Neutrophil (primary cell): ENCODE measurements around the gene SALL1.

Source experiments
- H3K27ac ChIP-seq: fragments of 200-600 bp; sonication (generic); 2 replicates; pipeline ENCODE4 v1.5.1; 2016; ENCODE audit warnings: mild to moderate bottlenecking, moderate library complexity
- H3K27me3 ChIP-seq: fragments of 200-600 bp; sonication (generic); 2 replicates; pipeline ENCODE4 v1.6.0; 2016; ENCODE audit warnings: mild to moderate bottlenecking
- H3K36me3 ChIP-seq: fragments of 200-600 bp; sonication (generic); 2 replicates; pipeline ENCODE4 v1.5.1; 2017
- H3K4me1 ChIP-seq, 2 experiments: fragments of 200-600 bp in 1 of 2; sonication (generic) in 1 of 2; 1 replicate in 1 of 2; 2 replicates in 1 of 2; pipeline versions ENCODE4 v1.5.1 to v1.6.1; 2013 to 2016; ENCODE audit warnings: low read depth in 1 of 2, low read length in 1 of 2, mild to moderate bottlenecking in 1 of 2, moderate library complexity in 1 of 2; ENCODE audit not compliant: control insufficient read depth in 1 of 2, insufficient read depth in 1 of 2
- H3K4me3 ChIP-seq, 2 experiments: fragments of 200-600 bp in 1 of 2; sonication (generic) in 1 of 2; 1 replicate in 1 of 2; 2 replicates in 1 of 2; pipeline ENCODE4 v1.5.1; 2013 to 2016; ENCODE audit warnings: low read depth in 1 of 2, low read length in 1 of 2, mild to moderate bottlenecking in 1 of 2, moderate library complexity in 1 of 2
- H3K9me3 ChIP-seq: fragments of 200-600 bp; sonication (generic); 2 replicates; pipeline ENCODE4 v1.5.1; 2016
- CTCF ChIP-seq: fragments of 200-600 bp; sonication (generic); IDR thresholded peaks from 2 replicates; pipeline ENCODE4 v1.5.1; 2016; ENCODE audit warnings: antibody characterized with exemption

The SALL1 gene

DNA sequence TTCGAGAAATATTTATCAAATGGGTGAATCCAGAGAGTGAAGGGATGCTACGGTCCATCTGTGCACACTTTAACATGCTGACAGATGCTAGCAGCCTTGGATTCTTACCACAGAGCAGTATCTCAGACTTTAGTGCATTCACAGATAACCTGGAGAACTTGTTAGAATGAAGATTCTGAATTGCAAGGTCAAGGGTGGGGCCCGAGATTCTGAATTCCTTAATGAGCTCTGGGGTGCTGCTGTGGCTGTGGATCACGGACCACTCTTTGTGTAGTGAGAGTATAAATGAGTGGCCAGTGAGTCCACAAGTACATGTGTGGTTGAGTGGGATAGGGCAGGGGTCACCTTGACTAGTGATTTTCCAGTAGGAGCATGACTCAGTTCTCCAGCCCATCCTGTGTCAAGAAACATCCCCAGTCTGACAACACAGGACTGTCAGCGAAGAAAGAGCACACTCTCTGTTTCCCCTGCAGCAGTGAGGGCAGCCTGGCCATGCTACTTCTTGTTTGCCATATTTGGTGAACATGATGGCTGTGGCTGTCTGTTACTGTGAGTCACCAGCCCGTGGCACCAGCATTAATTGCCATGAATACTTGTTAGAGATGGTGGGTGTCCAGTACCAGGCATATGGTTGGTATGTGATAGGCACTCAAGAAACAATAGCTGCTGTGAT lies 13.0 kb upstream of the SALL1 start:
- Histone ChIP-seq H3K4me1 (no peaks in the 10 kb centered on the region), H3K36me3 (no peaks in the 10 kb centered on the region), H3K4me3 (no peak overlapping the region), H3K27me3 (peaks cover 43% of the 10 kb centered on the region), H3K27ac (no peak overlapping the region), H3K9me3 (no peaks in the 10 kb centered on the region)
- no peak for TF ChIP-seq CTCF

GRCh38 chr16:51163366-51163765 lies 12.3 kb upstream of the SALL1 start:
- TF ChIP-seq CTCF = no peak
- H3K36me3 ChIP-seq = no peaks in the 10 kb centered on the region
- no peak overlapping the region for H3K27ac ChIP-seq
- no peaks in the 10 kb centered on the region for H3K9me3 ChIP-seq
- no peaks in the 10 kb centered on the region for H3K4me1 ChIP-seq
- peaks cover 49% of the 10 kb centered on the region for H3K27me3 ChIP-seq
- H3K4me3 ChIP-seq = no peak overlapping the region

- Histone ChIP-seq H3K27me3 (peaks cover 67% of the 10 kb centered on the region), H3K9me3 (no peaks in the 10 kb centered on the region), H3K4me3 (no peak overlapping the region), H3K4me1 (no peaks in the 10 kb centered on the region), H3K27ac (no peak overlapping the region), H3K36me3 (no peaks in the 10 kb centered on the region)
- no peak for TF ChIP-seq CTCF
These were observed 10.5 kb upstream of the SALL1 start for GRCh38 chr16:51161440-51162195.

DNA sequence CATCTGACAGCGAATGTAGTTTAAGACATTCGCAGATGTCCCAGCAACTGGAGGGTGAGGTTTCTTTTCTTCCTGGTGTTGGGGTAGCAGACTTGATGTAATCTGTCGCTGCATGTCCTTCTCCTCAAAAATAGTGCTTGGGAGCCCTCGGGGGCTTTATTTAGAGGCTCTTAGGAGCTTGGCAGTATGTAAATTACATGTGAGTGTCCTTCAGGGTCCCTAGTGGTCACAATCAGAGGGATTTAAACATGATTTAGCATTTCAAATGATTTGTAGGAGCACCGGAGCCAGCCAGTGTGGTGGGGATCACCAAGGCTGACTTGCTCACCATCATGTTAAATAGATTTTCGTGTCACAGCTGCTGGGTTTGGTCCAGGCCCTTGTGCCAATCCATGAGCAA lies 8.8 kb upstream of the SALL1 start:
- no peak overlapping the region for H3K4me3 ChIP-seq
- H3K4me1 ChIP-seq = peaks cover 0 to 1% of the 10 kb centered on the region in 2 experiments
- no peaks in the 10 kb centered on the region for H3K36me3 ChIP-seq
- peaks cover 84% of the 10 kb centered on the region for H3K27me3 ChIP-seq
- no peaks in the 10 kb centered on the region for H3K9me3 ChIP-seq
- no peak overlapping the region for H3K27ac ChIP-seq
- no peak for TF ChIP-seq CTCF

DNA sequence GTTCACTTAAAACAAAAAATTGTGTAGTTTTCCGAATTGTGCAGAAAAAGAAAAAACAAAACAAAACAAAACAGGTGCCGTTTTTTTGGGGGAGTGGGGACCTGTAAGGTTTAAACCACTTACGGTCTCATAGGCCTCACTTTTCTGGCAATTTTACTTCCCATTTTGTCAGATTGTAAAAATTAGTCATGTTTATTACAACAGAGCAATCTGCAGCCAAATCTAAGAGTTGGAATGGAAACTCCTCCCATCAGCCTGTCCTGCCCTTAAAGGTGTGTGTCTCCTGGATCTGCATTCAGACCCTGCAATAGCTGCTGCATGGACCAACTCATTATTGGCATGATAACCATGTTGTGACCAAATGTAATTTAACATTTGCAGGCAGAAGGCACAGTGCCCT lies 8.2 kb upstream of the SALL1 start:
- no peaks in the 10 kb centered on the region for H3K36me3 ChIP-seq
- peaks cover 90% of the 10 kb centered on the region for H3K27me3 ChIP-seq
- peaks cover 0 to 2% of the 10 kb centered on the region in 2 experiments for H3K4me1 ChIP-seq
- TF ChIP-seq CTCF = no peak
- H3K9me3 ChIP-seq = no peaks in the 10 kb centered on the region
- no peak overlapping the region for H3K4me3 ChIP-seq
- H3K27ac ChIP-seq = no peak overlapping the region
